Measurements from ENCODE around the gene ARL4C. TPM values are rescaled to one million over a fixed set of nuclear protein-coding genes. Genes with fewer than 3 reads are reported as not detected.

ARL4C gene
- total and polyA plus RNA-seq, 2 of the 8 experiments (the other 6 are each of a cell fraction or from before 2014, with no cell fraction given): 7.0 to 16.9 TPM

- TF ChIP-seq CHD7 (IDR thresholded peaks at IDR 0.05; ENCODE audit: insufficient replicate concordance, low read length) (no peak), KDM4A (IDR thresholded peaks at IDR 0.05; ENCODE audit: low read depth, low read length, severe bottlenecking) (no peak), ATF3 (IDR thresholded peaks at IDR 0.05; ENCODE audit: insufficient read depth, low read depth, low read length) (no peak), HDAC2 (IDR thresholded peaks at IDR 0.05; ENCODE audit: borderline replicate concordance in 1 of 2, low read depth in 2 of 2, low read length in 2 of 2) (no peak)
Observed at GRCh38 chr2:234450431-234451124, 46.3 kb downstream of the ARL4C start (continued).
